Stimulated activated CD8-positive, alpha-beta memory T cell treated with anti-CD3 and anti-CD28 coated beads, Interleukin-4, amount 100 ng/mL, for 48 hours (primary cell): Measurements from ENCODE around the gene NSUN6.

ENCODE experiments used
- DNase-seq: peaks from one replicate; pipeline ENCODE4 v3.0.0-alpha.2; 2020

The NSUN6 gene

GRCh38 chr10:18651324-18652007, at the start of gene NSUN6:
NSUN6 (minus strand) TSS chr10:18651587; CDS start chr10:18651203, 384 bp downstream.
- peak; percentile 97 for DNase-seq

- no peak for DNase-seq
Observed at GRCh38 chr10:18699849-18700840, 48.8 kb upstream of the NSUN6 start.

- no peak for DNase-seq
Observed at GRCh38 chr10:18690541-18690940, 39.2 kb upstream of the NSUN6 start.

- no peak for DNase-seq
Observed at GRCh38 chr10:18689498-18689897, 38.1 kb upstream of the NSUN6 start.

- DNase-seq: no peak
Observed at GRCh38 chr10:18687706-18688105, 36.3 kb upstream of the NSUN6 start.

GRCh38 chr10:18687195-18687594, 35.8 kb upstream of the NSUN6 start:
- no peak for DNase-seq

- DNase-seq: no peak
Observed at GRCh38 chr10:18685555-18685954, 34.2 kb upstream of the NSUN6 start.

- no peak for DNase-seq
Observed at GRCh38 chr10:18684953-18685352, 33.6 kb upstream of the NSUN6 start.

- DNase-seq: no peak
Observed at GRCh38 chr10:18684416-18684815, 33.0 kb upstream of the NSUN6 start.

- DNase-seq: no peak
Observed at GRCh38 chr10:18683427-18683826, 32.0 kb upstream of the NSUN6 start.

- DNase-seq: no peak
Observed at GRCh38 chr10:18681971-18682411, 30.6 kb upstream of the NSUN6 start.

GRCh38 chr10:18681366-18681765, 30.0 kb upstream of the NSUN6 start:
- DNase-seq: no peak

GRCh38 chr10:18680754-18681153, 29.4 kb upstream of the NSUN6 start:
- no peak for DNase-seq

GRCh38 chr10:18675086-18675801, 23.9 kb upstream of the NSUN6 start:
- no peak for DNase-seq

GRCh38 chr10:18668026-18668425, 16.6 kb upstream of the NSUN6 start:
- no peak for DNase-seq

- no peak for DNase-seq
Observed at GRCh38 chr10:18666810-18667209, 15.4 kb upstream of the NSUN6 start.

- no peak for DNase-seq
Observed at GRCh38 chr10:18665815-18666558, 14.6 kb upstream of the NSUN6 start.

- DNase-seq: no peak
Observed at GRCh38 chr10:18664841-18665478, 13.6 kb upstream of the NSUN6 start.

GRCh38 chr10:18660816-18661431, 9.5 kb upstream of the NSUN6 start:
- no peak for DNase-seq

- no peak for DNase-seq
Observed at GRCh38 chr10:18659819-18660535, 8.6 kb upstream of the NSUN6 start.
